Measurements from ENCODE around the gene PEX14. TPM values are rescaled to one million over a fixed set of nuclear protein-coding genes. Genes with fewer than 3 reads are reported as not detected.

PEX14 gene
- total and polyA plus RNA-seq, 8 donors = 8.2 to 26.3 (median 12.6) TPM

- Histone ChIP-seq H3K27ac (no peak overlapping the region), H3K27me3 (no peaks in the 10 kb centered on the region), H3K36me3 (peaks cover 0 to 10% (median 4%) of the 10 kb centered on the region in 4 donors), H3K9me3 (no peaks in the 10 kb centered on the region), H3K4me3 (no peak overlapping the region), H3K4me1 (peaks cover 0 to 5% (median 0%) of the 10 kb centered on the region in 4 donors)
- intact Hi-C loops (cut with DNase I; ENCODE audit: low total_unique reads) = no loop called here
- no peak for DNase-seq
- WGBS, 5 donors = 45 to 66% (median 63%) methylated on average over 1 of the region's 1 CpG
- TF ChIP-seq POLR2AphosphoS5 (IDR thresholded peaks at IDR 0.05) (no peak), EP300 (IDR thresholded peaks at IDR 0.05) (no peak), CTCF (IDR thresholded peaks at IDR 0.05) (no peak), POLR2A (IDR thresholded peaks at IDR 0.05) (no peak)
Measured at GRCh38 chr1:10575616-10576015, 100.9 kb downstream of the PEX14 start.

GRCh38 chr1:10578070-10578469, 103.3 kb downstream of the PEX14 start:
- H3K27me3 ChIP-seq = no peaks in the 10 kb centered on the region
- DNase-seq = no peak
- intact Hi-C loops (cut with DNase I; ENCODE audit: low total_unique reads) = no loop called here
- no peak for TF ChIP-seq POLR2A (IDR thresholded peaks at IDR 0.05)
- no peak for TF ChIP-seq EP300 (IDR thresholded peaks at IDR 0.05)
- TF ChIP-seq CTCF (IDR thresholded peaks at IDR 0.05) = no peak
- no peak for TF ChIP-seq POLR2AphosphoS5 (IDR thresholded peaks at IDR 0.05)
- no peak overlapping the region for H3K27ac ChIP-seq
- peaks cover 0 to 5% (median 0%) of the 10 kb centered on the region in 4 donors for H3K4me1 ChIP-seq
- no peak overlapping the region for H3K4me3 ChIP-seq
- no peaks in the 10 kb centered on the region for H3K9me3 ChIP-seq
- 58 to 75% (median 60%) methylated on average over 4 of the region's 4 CpGs for WGBS, 5 donors
- peaks cover 0 to 10% (median 4%) of the 10 kb centered on the region in 4 donors for H3K36me3 ChIP-seq

GRCh38 chr1:10583641-10584040, 108.9 kb downstream of the PEX14 start:
- H3K27ac ChIP-seq = no peak overlapping the region
- no peaks in the 10 kb centered on the region for H3K27me3 ChIP-seq
- H3K36me3 ChIP-seq = no peaks in the 10 kb centered on the region
- H3K4me1 ChIP-seq = no peaks in the 10 kb centered on the region
- no peak for DNase-seq
- H3K4me3 ChIP-seq = no peak overlapping the region
- no peaks in the 10 kb centered on the region for H3K9me3 ChIP-seq
- intact Hi-C loops (cut with DNase I; ENCODE audit: low total_unique reads) = no loop called here
- 52 to 93% (median 67%) methylated on average over 3 of the region's 3 CpGs for WGBS, 5 donors
- TF ChIP-seq CTCF (IDR thresholded peaks at IDR 0.05) = no peak
- no peak for TF ChIP-seq EP300 (IDR thresholded peaks at IDR 0.05)
- TF ChIP-seq POLR2AphosphoS5 (IDR thresholded peaks at IDR 0.05) = no peak
- no peak for TF ChIP-seq POLR2A (IDR thresholded peaks at IDR 0.05)

GRCh38 chr1:10585242-10585641, 110.5 kb downstream of the PEX14 start:
- intact Hi-C loops (cut with DNase I; ENCODE audit: low total_unique reads) = no loop called here

More at GRCh38 chr1:10585242-10585641, 110.5 kb downstream of the PEX14 start:
- no peak for DNase-seq
- no peak overlapping the region for H3K4me3 ChIP-seq
- H3K9me3 ChIP-seq = no peaks in the 10 kb centered on the region
- TF ChIP-seq CTCF (IDR thresholded peaks at IDR 0.05) (no peak), EP300 (IDR thresholded peaks at IDR 0.05) (no peak), POLR2A (IDR thresholded peaks at IDR 0.05) (no peak), POLR2AphosphoS5 (IDR thresholded peaks at IDR 0.05) (no peak)
- no peaks in the 10 kb centered on the region for H3K27me3 ChIP-seq
- peaks cover 0 to 3% (median 0%) of the 10 kb centered on the region in 4 donors for H3K4me1 ChIP-seq
- no peak overlapping the region for H3K27ac ChIP-seq
- H3K36me3 ChIP-seq = no peaks in the 10 kb centered on the region
- 74 to 83% (median 81%) methylated on average over 1 of the region's 1 CpG for WGBS, 5 donors
